Central memory CD4-positive, alpha-beta T cell (primary cell): ENCODE data around the gene SLC12A2.

Source experiments
- DNase-seq: peaks from one replicate; pipeline ENCODE4 v3.0.0; 2022

SLC12A2 gene

DNA sequence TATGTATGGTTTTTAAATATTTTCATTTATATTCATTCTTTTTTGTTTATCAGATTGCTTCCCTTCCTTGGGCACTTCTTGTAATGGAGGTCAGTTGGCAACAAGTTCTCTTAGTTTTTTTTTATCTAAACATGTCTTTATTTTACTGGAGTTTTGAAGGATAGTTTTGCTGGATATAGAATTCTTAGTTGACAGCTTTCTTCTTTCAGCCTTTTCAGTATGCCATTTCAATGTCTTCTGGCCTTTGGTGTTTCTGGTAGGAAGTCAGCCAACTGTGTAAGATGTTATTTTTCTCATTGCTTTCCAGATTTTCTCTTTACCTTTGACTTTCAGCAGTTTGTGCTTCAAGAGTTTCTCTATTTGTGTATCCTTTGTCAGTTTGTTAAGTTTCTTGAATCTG is 14.2 kb downstream of the SLC12A2 start:
- no peak for DNase-seq

DNA sequence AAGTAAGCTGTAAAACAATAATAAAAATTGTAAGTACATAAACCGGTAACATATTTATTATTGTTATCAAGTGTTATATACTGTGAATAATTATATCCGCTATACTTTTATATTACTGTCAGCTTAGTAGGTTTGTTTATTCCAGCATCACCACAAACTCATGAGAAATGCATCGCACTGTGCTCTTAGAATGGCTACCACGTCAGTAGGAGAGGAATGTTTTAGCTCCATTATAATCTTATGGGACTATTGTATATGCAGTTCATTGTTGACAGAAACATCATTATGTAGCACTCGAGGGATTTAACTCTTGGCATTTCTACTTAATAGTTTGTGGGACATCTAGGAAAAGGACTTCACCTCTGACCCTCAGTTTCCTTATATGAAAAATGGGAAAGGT is 16.4 kb downstream of the SLC12A2 start:
- DNase-seq = no peak

DNA sequence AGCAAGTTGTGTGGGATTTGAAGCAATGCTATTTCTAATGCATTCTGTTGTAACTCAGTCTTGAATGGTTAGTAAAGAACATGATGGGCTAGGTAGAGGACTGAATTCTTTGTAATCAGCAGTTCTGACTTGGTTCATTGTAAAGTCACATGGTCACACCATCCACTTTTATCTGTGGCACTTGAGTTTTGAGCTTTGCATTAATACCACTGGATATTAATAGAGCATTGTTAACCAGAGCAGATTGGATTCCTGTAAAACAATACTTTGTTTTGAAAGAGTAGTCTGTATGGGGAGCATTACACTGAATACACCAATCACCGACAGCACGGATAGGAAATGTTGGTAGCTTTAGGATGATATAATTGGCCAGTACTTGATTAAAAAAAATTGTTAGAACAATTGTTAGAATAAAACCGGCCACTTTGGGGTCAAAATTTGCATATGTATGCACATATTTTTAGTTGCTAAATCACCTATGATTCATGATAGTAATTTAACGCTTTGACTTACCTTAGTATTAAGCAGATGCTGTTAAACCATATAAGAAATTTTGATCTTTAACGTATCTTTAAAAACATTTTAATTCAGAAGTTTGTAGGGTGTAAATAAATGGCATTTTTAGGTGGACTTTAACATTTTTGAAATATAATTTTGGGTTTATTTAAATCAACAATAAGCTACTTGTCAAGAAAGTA is 17.4 kb downstream of the SLC12A2 start:
- no peak for DNase-seq

DNA sequence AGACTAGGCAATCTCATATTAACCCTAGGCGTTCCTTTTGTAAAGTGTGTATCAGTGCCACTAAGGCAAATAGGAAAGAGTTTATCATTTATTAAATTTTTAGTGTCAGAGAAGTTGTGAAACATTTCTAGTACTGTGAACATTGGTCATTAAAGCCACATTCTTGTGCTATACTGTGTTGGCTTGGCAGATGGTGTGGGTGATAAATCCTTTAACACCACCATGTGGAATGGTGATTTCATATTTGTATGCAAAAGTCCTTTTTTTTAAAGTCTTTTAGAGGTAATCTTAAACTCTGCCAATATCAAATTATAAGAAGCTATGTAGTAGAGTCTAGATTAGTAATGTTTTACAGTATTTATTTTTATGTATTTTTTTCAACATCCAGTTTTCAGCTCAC is 18.1 kb downstream of the SLC12A2 start:
- no peak for DNase-seq

DNA sequence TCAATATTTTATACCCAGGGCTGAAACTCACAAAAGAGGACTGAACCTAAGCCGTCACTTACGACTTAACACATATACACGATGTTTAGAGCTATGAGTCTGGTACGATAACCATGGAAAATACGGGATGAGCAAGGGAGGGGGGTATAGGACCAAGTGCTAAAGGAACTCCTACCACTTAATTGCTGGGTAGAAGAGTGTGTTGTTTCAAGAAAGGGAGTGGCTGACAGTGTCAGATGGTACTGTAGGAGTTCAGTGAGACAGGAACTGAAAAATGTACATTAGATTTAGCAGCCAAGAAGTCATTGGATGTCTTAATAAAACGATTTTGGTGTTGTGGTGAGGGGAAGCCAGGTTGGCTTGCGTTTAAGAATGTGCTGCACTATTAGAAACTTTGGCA is 21.6 kb downstream of the SLC12A2 start:
- no peak for DNase-seq

DNA sequence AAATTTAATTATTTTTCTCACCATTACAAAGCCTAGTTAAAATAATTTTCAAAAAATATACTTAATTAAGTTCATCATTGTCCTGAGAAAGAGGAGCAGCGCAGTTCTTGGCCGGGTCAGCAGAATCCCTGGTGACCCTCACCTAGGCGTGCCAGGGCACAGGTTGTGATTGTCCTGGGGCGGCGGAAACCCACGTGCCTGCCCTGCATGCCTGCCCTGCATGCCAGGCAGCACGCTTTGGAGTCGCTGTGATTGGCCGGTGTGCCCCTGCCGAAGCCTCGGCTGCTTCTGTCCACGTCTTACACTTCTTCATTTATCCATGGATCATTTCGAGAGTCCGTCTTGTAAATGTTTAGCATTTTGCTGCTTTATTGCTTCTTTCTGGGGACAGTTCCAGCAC is 25.6 kb downstream of the SLC12A2 start:
- no peak for DNase-seq

DNA sequence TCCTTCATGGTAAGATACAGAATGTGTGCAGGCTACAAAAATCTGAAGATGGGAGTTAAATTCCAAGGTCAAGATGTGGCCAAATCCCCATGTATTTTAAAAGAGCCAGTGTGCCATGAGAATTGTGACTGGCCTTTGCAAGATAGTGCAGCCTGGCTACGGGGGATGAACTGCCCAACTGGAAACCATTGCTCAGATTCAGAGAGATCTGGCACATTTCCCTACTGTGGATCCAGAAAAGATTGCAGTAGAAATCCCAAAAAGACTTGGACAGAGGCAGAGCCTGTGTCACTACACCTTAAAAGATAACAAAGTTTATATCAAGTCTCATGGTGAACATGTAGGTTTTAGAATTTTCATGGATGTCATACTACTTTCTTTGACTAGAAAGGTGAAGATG is 26.2 kb downstream of the SLC12A2 start:
- DNase-seq = no peak

DNA sequence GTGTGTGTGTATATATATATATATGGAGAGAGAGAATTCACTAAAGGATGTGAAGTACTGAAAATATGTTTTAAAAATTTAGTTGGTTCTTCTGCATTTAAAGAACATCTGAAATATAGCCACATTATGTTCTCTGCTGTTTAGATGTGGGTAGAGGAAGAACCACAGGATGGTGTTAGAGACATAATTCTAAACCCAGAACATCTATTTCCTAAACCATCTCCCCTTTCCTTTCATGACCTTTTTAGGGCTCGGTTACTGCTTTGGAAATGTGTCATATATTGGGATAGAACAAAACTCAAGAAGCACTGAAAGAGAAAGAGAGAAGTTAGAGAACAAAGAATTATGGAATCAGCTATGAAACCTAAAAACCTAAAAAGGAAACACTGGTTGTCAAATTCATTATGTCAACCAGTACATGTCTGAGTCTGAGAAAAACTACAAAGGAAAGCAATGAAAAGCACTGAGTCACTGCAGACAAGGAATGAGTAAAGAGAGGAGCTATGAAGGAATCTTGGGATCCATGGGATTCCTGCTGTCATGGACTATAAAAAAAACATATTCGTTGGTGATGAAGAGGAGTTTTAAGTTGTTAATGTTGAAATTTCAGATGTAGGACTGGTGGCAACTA is 28.4 kb downstream of the SLC12A2 start:
- DNase-seq = no peak

DNA sequence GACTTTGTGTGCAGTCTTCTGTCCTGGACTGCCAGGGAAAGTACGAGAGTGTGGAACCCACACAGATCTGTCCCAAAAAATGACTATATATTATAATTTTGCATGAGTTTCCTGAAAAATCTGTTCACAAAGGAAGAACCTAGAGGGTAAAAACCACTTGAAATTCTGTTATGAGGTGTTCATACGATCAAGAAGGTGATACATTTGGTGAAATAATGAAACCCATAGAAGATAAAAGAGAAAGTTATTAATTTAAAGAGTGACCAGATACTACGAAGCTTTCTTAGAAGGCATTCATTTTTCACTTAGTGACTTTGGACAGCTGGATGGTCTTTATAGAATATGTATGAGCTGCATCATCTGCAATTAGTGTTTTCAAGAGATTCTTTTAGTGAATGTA is 32.9 kb downstream of the SLC12A2 start:
- DNase-seq = no peak

DNA sequence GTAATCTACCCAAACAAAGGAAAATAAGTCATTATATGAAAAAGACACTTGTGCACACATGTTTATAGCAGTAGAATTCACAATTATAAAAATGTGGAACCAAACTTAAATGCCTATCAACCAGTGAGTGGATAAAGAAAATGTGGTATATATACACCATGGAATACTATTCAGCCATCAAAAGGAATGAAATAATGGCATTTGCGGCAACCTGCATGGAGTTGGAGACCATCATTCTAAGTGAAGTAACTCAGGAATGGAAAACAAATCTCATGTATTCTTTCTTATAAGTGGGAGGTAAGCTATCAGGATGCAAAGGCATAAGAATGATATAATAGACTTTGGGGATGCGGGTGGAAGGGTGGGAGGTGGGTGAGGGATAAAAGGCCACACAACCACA is 34.6 kb downstream of the SLC12A2 start:
- no peak for DNase-seq

DNA sequence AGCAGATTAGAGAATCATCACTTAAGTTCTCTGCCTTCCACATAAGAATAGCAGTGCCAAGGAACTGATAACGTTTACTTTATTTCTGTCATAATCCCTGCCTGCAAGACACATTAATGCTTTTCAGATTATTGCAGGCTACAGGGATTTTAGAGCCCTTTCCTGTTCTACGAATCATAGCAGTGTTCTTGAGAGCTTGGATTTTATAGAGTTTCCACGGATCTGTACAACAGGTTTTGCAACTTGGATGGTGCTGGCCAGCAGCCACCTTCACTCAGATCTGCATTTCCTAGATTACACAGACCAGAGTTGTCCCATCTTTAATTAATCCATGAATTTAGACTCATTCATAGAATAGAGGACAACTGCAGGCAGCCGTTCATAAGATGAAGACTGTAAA is 38.1 kb downstream of the SLC12A2 start:
- no peak for DNase-seq

DNA sequence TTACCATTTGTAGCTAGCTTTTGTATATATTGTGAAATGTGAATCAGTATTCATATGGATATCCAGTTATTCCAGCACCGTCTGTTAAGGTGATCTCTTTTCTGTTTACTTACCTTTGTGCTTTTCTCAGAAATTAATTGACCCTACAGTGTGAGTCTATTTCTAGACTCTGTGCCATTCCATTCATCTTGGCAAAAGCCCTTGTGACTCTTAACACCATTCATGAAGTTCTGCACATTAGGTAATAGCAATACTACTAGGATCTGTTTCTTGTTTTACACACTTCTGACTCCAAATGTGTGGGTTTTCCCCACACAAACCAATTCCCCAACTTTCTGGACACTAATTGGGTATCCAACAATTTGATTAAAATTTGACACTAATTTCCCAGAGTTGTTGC is 40.4 kb downstream of the SLC12A2 start:
- DNase-seq = no peak

DNA sequence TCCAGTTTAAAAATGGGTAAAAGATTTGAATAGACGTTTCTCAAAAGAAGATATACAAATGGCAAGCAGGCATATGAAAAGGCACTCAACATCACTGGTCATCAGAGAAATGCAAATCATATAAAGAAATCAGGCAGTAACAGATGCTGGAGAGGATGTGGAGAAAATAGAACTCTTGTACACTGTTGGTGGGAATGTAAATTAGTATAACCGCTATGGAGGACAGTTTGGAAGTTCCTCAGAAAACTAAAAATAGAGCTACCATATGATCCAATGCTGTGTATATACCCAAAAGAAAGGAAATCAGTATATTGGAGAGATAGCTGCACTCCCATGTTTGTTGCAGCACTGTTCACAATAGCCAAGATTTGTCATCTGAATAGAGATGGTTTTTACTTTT is 42.7 kb downstream of the SLC12A2 start:
- DNase-seq = no peak

DNA sequence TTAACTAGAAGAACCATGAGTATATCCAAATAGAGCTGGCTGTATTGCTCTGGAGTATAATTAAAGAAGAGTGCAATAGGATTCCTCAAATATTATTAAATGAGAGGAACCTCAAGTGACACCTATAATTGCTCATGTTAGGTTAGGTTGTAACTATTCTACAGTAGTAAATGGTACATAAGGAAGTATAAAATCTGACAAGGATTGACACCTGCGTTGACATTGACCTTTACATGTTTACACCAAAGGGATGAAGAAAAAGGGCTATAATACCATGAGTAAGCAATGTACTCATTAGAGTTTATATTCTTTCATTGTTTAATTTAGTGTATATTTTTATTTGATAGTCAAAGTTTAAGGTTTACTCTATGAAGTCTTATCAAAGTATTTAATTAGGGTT is 48.9 kb downstream of the SLC12A2 start:
- DNase-seq = no peak

DNA sequence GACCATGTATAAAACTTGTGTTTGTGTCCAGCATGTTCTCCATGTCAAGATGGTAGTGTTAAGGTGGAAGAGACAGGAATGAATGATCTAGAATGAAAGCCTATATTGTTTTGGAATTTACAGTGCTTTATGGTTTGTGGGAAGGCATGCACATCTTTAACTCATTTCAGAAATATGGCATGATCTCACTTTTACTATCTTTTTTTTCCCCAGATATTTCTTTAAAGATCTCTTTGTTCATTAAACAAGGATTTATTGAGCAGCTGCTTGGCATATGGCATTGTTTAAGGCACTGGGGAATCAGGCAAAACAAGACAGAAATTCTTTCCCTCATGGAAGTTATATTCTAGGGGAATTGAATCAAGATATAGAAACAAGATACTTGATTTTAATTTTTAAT is 51.7 kb downstream of the SLC12A2 start:
- DNase-seq = no peak

DNA sequence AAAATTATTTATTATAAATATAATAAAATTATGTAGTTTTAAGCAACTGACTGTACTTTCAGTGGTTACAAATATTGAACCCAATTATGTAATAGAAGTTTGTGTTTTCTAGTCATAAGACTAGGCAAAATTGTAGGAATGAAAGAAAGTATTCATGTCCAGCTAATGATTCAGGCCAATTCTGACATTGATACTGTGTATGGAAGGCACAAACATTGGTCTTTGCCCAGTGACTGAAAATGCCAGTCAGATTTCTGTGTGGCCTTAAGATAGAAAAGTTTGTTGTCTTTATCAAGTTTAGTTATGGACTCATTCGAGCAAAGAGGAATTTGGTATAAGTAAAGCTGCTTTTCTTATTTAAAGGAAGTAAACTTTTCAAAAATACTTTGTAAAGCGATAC is 60.3 kb downstream of the SLC12A2 start:
- no peak for DNase-seq

DNA sequence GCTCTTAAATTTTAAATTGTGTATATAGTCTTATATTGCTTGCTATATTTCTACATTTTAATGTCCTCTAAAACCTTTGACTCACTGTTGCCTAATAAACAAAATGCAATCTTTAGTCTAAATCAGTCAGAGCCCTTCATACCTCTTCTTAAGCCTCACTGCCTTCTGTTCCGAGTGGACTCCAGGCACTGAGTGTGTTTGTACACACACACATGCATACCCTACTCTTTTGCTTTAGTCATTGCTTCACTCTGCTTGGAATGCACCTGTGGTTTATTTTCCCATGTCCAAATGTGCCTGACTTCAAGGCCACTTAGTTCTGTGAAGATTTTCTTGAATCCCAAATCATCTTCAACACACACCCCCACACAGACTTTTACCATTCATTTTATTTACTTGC is 60.9 kb downstream of the SLC12A2 start:
- DNase-seq = no peak

DNA sequence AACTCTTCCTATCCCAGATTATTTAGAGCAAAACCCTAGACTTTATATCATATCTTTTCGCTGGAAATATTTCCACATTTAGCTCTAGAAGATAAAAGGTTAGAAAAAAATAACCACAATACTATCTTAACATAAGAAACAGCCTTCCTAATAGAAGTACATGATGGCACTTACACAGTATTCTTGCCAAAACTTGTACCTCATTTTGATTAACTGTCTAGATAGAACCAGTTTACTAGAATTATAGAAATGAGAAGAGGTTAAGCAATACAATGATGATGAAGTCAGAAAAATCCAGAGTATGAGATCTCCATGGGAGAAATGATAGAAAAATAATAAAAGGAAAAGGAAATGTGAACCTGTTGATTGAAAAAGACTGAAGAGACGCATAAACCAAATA is 63.1 kb downstream of the SLC12A2 start:
- DNase-seq = no peak

DNA sequence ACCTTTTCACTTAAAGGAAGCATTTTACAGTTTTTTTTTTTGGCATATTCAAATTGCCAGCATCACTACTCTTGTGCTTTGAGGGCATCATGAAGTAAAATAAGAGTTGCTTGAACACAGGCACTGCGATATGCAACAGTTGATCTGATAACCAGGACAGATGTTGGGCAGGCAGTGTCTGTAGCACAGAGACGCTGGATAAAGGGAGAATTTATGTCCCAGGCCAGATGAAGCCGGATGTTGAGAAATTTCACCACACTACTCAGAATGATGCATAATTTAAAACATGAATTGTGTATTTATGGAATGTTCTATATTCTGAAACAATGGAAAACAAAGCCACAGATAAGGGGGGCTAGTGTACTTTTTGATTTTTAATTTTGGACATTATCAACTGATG is 71.4 kb downstream of the SLC12A2 start:
- no peak for DNase-seq

DNA sequence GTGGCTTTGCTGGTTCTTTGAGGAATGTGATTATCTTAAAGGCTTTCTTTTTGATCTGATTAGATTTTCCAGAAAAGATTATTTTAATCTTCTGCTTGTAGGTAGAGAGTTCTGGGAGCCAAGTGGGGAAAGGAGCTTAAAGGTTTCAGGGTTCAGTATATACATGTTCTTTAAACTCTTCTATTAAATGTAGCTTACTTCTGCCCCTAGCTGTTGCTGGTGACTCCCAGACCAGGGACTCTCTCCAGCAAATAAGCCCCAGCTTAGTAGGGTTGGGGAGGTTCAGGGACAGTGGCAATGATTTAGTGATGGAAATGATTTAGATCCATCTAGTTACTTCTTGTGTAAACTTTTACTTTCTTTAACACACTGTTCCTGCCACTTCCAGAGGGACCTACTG is 72.2 kb downstream of the SLC12A2 start:
- no peak for DNase-seq

DNA sequence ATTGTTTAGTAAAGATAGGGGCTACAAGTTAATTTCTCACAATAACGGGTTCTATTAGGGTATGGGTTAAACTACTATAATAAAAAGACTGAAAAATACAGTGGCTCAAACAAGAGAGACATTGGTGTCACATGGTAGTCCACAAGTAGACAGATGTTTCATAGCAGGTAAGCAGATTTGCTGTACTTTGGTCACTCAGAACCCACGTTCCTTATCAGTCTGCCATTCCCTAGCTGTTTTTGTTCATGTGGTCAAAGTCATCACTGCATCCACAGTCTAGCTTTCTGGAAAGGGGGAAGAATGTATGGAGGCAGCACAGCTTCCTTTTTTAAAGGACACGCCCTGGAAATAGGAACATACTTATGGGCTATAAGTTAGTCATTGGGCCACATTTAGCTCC is 73.0 kb downstream of the SLC12A2 start:
- no peak for DNase-seq

DNA sequence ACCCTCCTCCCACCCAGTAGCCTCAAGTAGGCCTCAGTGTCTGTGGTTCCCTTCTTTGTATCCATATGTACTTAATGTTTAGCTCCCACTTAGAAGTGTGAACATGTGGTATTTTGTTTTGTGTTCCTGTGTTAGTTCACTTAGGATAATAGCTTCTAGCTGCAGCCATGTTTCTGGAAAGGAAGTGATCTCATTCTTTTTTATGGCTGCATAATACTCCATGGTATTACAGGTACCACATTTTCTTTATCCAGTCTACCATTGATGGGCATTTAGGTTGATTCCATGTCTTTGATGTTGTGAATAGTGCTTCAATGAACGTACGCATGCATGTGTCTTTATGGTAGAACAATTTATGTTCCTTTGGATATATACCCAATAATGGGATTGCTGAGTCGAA is 74.8 kb downstream of the SLC12A2 start:
- DNase-seq = no peak

DNA sequence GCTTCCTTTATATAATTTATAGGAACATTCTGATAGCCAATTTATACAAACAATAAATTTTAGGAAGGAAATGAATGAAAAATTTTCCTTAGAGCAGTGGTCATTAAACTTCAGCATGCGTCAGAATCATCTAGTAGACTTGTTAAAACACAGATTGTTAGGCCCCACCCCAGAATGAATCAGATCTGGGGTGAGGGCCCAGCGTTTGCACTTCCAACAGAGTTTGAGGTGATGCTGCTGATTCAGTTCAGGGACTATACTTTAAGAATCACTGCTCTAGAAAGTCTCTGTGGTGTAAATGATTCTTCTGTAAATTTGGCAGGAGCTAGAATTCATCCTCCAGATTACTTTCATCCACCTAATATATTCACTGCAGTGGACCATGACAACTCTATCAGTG is 80.4 kb downstream of the SLC12A2 start:
- no peak for DNase-seq

DNA sequence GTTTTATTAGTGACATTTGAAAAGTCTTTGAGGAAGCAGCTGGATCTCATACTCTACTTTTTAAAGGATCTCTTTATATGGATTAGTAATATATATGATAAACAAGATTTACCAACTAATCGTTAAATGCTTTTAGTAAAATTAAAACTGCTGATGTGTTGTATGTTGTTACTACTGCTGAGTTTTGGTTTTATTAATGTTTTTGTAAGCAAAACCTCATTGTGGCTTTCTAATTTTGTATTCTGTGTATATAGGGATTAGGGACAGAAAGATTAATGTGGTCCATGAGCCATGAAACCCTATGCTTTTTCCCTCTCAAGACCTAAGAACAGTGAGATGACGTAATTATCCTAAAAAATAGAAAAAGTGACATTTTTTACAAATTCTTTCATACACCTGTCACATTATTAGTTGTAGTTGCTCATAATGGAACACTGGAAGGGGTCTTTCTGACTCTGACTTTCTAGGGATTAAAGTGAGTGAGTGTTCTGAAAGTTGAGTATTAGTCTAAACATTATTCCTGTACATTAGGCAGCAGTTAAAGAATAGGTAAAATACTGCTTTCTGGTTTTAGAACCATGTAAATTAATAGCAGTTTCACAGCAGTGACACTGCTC is 85.9 kb downstream of the SLC12A2 start:
- no peak for DNase-seq

DNA sequence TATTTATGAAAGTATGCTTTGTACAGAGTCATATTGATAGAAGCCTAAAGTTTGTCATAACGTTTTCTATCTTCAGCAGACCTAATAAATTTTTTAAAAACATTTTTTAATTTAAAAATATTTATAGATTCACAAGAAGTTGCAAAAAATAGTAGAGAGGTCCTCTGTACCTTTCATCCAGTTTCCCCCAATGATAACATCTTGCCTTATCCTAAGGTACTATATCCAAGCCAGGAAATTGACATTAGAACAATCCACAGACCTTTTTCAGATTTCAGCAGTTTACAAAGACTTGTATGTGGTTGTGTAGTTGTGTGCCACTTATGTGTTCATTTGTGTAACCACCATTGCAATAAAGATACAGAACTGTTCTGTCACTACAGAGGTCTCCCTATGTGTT is 88.5 kb downstream of the SLC12A2 start:
- no peak for DNase-seq
